ENCODE data around the gene CCDC97. TPM values are rescaled to one million over a fixed set of nuclear protein-coding genes. Genes with fewer than 3 reads are reported as not detected.
"Not testable (repeated sequence)": the region's sequence is repeated elsewhere in the genome, so short reads cannot be mapped to it uniquely, and the experiment has no call there.

Gene CCDC97
- 20.5 TPM for total RNA-seq
- long read RNA-seq, partial matches to known transcripts: 3 of 30 reads
- long read RNA-seq, other reads (novel, unspliced or antisense): 24 of 30 reads

DNA sequence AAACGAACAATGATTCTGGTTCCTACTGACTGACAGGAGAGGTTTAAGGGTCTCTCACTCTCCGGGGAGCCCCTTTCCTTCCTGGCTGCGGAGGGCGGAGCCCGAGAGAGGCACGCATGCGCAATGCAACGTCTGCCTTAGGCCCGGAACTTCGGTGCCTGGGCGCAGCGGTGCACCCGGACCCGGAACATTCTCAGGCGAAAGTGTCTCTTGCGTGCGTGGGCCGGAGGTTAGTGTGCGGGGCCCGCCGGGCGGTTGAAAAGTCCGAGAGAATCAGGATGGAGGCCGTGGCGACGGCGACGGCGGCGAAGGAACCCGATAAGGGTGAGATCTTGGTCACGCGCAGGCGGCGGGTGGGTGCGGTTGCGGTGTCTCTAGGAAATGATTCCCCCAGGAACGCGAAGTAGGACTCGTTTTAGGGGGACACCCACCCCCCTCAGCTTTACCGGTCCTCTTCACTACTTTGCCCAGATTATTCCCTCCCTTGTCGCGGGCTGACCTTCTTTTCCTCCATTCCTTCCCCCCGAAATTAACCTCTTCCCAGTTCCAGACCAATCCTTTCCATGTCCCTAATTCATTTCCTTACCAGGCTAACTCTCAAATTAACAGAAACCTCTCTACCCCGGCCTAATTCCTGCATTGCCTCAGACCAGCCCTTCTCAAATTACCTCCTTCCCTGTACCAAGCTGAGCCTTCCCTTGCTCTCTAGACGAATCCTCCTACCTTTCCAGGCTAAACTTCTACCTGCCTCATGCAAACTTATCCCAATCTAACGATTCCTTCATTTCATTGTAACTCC lies at the start of gene CCDC97:
Gene CCDC97, plus strand, starts transcription at position 140 of the 799 bp plus-strand sequence. Its CDS starts 139 bp downstream, at position 279.
- DNase-seq (ENCODE audit: low spot score): peak; percentile 96

DNA sequence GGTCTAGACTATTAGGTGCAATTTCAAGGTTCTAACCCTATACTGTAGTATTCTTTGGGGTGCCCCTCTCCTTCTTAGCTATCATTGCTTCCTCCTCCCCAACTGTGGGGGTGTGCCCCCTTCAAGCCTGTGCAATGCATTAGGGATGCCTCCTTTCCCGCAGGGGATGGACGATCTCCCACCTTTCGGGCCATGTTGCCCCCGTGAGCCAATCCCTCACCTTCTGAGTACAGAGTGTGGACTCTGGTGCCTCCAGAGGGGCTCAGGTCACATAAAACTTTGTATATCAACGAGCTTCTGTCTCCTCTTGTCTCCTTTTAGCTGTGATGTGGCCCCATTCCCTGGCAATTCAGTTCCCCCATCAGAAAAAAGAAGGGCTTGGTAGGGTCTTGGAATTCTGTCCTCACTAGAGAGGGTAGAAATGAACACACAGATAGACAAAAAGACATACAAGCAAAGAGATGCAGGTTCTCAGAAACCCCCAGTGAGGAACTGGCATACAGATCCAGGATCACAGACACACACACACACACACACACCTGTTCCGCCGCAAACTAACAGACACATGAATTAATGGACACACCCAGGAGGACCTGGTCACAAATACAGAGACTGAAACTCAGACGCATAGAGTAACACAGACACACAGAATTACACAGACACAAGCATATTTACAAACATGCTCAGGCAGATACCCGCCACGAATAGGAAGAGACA lies 48.3 kb upstream of the CCDC97 start:
- no peak for DNase-seq (ENCODE audit: low spot score)

DNA sequence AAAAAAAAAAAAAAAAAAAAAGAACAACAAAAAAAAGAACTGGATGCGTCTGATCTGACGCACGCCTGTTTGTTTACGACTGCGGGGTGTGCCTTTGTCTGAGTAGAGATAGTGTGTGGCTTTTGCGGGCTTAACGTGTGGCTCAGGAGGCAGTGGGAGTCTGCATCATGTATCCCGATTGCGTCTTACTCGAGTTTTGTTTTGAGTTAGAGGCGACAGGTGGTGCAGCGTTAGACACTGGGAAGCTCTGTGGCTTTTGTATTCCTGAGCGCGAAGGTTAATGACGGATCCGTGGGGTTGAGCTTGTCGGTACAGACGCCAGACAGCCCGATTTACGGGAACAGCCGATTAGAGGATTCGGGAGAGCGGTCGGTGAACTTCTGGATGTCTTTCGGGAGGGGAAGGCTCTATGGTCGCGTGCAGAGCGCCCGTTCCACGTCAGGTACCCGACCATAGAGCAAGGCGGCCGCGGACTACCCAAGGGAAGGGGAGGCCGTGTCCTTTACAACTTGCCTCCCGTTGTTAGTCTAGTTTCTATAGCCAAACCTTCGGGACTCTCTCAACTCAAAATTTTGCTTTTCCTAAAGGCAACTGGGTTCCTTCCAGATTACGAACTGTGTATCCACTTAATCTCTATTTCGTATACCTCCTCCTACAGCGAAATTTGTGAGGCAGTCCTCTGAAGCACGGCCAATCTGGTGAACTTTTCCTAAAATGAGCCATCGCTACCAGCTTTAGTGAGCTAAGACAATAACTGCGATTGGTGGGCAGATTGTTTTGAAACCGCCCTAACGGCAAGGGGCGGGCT lies 46.7 kb upstream of the CCDC97 start:
- no peak for DNase-seq (ENCODE audit: low spot score)

DNA sequence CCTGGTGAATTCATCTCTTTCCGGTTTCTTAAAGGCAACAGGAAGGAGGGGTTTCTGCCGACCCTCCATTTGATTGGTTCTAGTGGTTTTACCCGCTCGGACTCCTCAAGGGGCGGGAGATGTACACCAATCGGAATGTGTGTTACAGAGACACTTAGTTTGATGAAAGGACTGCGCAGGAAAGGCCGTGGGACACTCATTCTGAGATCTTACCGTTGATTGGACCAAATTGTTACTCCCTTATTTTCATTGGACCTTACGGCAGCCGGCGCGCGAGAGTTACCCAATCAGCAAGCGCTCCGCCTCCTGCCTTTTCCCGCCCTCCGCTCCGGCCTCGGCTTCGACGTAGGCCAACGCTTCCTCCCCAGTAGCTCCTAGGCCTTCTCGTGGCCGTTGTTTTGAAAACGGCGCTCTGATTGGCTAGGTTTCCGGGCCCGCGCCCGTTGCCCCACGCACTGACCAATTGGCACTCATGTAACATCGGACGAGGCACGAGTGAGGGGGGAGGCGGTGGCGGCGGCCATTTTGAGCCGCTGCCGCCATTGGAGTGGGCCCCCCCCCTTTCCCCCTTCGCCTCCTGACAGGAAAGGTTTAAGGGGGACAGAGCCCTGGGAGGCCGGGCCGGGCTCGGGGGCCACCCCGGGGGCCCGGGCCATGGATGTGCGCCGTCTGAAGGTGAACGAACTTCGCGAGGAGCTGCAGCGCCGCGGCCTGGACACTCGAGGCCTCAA lies 46.0 kb upstream of the CCDC97 start, which contains the start of gene HNRNPUL1:
Gene HNRNPUL1, plus strand, starts transcription at position 523 of the 731 bp plus-strand sequence. Its CDS starts 132 bp downstream, at position 655.
- DNase-seq (ENCODE audit: low spot score): peak; percentile 99

DNA sequence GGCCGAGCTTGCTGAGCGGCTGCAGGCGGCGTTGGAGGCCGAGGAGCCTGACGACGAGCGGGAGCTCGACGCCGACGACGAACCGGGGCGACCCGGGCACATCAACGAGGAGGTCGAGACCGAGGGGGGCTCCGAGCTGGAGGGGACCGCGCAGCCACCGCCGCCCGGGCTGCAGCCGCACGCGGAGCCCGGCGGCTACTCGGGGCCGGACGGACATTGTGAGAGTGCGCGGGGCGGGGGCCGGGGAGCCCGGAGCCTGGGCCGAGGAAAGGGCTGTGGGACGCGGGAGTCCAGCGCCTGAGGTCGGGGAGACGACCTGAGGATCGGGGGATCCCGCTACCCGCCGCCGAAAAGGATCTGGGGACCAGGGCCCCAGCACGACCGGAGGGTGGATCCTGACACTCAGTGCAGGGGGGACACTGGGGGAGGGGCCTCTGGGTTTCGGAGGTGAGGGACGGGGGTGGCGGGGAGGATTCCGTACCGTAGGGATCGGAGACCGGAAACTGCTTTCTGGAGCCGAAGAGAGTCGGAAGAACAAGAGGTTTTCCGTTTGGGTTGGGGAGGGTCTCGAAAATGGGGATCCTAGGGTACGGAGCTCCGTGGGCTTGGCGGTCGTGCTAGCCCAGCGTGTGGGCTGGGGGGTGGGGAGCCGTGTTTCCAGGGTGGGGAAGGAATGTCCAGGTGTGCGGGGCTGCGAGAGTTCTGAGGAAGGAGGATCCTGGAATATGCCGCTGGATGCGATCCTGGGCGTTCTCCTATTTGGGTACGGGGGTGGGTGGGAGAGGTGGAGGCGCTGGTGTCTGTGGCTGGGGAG lies 45.2 kb upstream of the CCDC97 start:
- DNase-seq (ENCODE audit: low spot score): no peak

DNA sequence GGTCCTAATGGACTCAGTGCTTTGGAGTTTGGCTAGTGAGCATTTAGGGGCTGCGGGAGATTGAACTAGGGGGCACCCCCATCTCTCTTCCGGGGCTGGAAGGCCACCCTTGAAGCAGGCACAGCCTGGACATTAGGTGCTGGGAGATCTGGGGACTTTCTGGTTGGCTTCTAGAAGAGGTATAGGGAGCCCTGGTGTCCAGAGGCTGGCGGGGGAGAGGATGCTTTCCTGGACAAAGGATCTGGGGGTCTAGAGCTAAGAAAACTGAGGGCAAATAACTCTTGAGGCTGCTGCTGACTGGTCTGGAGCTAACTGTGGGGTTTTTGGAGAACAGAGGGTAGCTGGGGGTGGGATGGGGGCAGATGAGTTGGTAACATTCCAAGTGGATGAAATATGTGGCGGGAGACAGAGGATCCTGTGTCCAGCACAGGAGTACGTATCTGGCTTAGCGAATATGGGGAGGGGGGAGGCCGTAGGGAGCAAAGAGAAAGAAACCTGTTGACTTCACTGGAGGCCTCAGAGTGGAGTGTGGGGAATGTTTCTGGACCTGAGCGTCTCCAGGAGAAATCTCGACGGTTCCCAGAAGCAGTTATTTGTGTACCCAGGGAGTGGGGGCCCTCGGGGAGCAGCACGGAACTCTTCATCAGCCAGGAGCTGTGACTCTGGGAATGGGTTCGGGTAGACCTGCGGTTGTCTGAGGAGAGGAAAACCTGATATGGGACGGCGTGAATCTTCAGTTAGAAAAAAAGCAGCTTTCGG lies 44.4 kb upstream of the CCDC97 start:
- DNase-seq (ENCODE audit: low spot score): no peak

DNA sequence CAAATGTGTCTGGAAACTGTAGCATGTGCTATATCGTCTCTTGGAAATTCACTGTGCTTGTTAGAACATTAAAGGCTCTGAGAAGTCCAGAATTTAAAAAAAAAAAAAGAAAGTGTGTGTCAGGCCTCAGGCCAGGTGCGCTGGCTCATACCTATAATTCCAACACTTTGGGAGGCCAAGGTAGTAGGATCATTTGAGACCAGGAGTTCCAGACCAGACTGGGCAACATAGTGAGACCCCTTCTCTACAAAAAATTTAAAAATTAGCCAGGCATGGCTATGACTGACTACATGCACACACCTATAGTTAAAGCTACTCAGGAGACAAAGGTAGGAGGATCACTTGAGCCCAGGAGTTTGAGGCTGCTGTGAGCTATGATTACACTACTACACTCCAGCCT lies 40.9 kb upstream of the CCDC97 start:
- DNase-seq (ENCODE audit: low spot score): no peak

DNA sequence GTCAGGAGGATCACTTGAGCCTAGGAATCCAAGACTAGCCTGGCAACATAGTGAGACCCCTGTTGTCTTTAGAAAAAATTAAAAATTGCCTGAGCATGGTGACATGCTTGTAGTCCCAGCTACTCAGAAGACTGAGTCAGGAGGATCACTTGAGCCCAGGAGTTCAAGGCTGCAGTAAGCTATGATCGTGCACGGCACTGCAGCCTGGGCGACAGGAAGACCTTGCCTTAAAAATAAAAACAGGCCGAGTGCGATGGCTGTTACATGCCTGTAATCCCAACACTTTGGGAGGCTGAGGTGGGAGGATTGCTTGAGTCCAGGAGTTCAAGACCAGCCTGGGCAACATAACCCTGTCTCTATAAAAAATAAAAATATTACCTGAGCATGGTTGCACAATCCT lies 40.4 kb upstream of the CCDC97 start:
- no peak for DNase-seq (ENCODE audit: low spot score)

DNA sequence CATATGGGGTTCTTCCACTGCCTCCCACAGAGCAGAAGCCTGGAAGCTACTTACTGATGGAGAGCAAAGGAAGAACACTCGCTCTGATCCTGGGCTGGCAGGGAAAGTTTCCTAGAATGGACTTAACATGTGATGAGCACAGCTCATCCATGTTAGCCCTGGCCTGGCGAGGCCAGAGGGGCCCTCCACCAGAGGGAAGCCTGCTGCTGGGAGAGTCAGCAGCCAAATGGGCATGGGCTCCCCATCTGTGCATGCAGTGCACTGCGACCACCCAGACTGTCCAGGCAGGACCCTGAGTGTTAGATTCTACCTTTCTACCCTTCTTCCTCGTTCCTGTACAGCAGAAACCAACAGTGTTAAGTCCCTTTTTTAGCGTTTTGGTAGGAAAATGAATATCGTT lies 36.9 kb upstream of the CCDC97 start:
- DNase-seq (ENCODE audit: low spot score): no peak

DNA sequence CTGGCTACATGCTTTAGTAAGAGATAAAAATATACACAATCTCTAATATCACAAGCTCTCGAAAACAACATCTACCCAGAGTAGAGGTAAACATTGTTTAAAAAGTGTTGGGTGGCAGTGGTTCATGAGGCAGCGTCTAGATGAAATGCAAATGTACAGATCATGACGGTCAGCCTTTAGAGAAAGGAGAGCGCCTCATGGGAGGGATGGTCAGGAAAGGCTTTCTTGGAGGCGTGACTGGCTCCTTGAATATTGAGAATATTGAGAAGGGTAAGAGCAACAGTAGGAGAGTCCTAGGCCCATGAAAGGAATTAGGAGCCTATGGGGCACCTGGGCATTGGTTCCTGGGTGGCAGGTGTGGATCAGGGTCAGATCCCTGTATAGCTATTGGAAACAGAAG lies 35.2 kb upstream of the CCDC97 start:
- no peak for DNase-seq (ENCODE audit: low spot score)

DNA sequence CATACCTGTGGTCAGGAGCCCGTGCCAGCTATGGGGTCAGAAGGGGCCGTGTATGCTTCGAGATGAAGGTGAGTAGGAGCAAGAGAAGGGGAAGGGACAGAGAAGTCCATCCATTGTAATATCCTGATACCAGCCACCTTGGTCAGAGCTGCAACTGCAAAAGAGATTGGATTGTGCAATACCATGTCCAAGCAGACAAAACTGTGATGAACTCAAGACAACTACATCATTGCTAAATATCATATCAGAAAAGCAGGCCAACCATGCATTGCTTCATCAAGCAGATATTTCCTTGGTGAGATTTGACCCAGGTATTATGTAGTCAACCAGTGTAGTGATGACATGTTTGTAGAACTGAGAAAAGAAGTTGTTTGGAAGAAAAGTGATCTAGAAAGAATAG lies 33.7 kb upstream of the CCDC97 start:
- DNase-seq (ENCODE audit: low spot score): no peak

DNA sequence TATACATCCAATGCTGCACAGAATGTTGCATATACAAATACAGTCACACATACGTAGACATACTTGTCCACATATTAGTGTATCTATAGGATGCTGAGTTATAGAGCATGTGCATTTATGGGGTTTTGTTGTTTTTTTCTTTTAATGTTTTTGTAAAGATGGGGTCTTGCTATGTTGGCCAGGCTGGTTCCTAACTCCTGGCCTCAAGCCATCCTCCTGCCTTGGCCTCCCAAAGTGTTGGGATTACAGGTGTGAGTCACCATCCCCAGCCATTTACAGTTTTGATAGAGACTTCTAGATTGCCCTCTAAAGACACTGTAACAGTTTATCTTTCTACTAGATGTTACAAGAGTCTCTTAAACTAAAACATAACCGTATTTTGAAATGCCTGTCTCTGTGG lies 31.5 kb upstream of the CCDC97 start:
- DNase-seq (ENCODE audit: low spot score): no peak

DNA sequence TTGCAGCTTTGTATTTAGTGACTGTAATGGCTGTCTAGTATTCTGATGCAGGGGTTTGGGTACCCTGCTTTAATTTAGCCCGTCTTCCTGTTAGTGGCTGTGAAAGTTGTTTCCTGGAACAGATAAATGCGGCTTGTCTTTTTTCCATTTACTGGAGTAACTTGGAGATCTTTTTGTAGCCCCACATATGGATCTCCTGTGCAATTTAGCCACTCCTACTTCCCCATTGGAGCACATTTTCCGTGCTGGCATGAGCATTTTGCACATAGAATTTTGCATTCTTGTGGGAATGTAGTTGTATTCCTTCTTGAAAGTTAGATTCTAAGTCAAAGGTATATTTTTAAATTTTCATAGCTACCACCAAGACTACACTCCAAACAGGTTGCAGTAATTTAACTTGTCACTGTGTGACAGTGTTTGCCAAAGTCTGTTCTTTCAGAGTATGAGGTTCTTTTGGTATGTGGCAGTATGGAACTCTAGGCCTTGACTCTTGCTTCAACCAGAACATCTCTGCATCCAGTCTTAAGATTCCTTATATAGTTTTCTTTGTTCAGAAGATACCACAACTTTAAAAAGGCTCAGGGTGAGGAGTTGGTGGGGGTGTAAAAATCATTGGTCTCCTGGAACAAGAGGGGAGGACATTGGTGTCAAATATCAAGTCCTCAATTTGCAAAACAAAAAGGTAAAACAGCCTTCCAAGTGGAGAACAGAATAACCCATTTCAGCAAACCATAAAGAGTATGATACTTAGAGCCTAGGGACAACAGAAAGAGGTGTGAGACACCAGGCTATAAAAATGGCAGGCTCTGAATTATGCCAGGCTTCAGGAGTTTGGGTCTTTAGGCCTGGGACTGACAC lies 21.1 kb upstream of the CCDC97 start:
- no peak for DNase-seq (ENCODE audit: low spot score)

DNA sequence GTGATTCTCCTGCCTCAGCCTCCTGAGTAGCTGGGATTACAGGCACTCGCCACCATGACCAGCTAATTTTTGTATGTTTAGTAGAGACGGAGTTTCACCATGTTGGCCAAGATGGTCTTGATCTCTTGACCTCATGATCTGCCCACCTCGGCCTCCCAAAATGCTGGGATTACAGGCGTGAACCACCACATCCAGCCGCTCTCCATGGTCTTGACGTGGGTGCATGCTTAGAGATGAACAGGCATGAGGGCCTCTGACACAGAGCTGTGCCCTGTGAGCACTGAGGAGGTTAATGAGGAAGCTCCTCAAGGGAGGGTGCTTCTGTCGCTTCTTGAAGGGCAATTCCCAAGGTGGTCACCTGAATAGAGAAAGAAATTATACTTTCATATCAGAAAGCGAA lies 20.2 kb upstream of the CCDC97 start:
- not testable (repeated sequence) for DNase-seq (ENCODE audit: low spot score)

DNA sequence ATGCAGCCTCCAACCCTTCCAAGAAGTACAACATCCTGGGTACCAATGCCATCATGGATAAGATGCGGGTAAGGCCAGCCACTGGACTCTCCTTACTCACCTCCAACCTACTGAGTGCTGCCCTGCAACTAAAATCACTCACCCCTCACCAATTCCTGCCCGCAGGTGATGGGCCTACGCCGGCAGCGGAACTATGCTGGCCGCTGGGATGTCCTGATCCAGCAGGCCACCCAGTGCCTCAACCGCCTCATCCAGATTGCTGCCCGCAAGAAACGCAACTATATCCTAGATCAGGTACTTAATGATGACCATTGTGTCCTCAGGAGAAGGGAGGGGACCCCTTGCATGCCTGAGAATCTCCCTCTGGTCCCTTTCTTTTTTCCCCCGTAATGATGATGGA lies 15.6 kb upstream of the CCDC97 start:
- no peak for DNase-seq (ENCODE audit: low spot score)

DNA sequence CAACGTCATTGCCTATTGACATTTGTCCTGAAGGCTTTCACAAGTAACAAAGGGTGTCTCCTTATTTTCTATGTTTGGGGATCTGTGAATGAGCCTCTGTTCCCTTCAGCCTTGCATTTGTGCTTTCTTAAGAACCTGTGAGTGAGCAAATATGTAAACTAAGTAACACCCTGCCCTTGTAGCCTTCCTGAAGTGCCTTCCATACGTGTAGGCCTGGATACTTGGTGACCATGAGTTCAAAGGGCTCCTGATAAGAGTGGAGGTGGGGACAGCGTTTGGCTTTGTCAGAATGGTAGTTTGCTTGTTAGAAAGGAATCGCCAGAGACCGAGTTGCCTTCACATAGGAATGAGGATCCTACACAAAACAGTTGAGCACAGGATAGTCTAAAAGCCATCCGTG lies 14.5 kb upstream of the CCDC97 start:
- no peak for DNase-seq (ENCODE audit: low spot score)

DNA sequence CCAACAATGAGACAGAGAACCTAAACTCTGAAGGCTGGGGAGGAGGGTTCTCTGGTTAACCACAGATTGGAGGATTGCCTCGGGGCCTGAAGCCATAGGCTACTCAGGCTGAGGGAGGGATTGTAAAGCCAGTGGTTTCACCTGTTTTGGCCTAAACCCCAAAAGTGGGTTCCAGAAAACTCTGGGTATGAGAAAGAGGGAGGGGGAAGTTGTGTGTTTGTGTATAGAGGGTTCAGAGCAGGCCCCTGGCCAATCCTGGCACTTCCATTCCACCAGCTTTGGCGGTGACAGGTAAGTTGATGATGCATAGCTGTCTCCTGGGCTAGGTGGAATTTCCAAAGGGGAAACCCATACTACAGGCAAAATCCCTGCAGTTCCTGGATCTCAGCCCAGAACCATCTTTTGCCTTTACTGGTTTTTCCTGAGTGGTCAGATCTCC lies 13.5 kb upstream of the CCDC97 start:
- DNase-seq (ENCODE audit: low spot score): no peak

DNA sequence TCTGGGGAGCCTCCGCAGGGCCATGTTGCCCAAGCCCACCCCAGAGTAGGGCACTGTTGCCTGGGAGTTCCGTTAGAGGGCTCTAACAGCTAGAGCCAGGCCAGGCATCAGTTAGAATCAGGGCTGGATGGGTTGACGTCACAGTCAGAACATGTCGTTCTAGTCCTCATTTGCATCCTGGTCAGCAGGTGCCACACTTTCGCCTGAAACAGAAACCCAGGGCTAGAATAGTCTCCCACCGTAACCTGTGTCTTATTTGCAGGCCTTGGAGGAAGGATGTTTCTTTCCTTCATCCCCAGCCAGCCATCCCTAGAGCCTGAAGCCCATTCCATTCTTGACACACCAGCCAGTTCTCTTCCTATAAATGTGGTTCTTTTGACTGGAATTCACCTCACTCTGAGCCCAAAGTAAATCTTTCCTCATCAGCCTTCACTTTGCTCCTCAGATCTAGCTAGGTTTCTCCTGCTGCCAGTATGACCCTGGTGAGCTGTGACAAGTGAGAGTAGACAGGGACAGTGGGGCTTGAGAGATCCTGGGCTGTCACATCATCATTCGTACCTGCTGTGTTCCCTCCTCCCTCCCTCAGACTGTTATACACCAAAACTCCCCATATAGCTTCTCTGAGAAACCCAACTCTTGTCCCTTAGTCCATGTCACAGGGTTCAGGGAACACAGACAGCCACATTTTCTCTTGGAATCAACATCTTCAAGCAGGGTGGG lies 12.2 kb upstream of the CCDC97 start:
- no peak for DNase-seq (ENCODE audit: low spot score)

Measured in mesenteric fat pad (tissue), 1 donor.